Left ventricle myocardium superior (tissue), 1 donor: ENCODE data around the gene EGFL7. TPM values are rescaled to one million over a fixed set of nuclear protein-coding genes. Genes with fewer than 3 reads are reported as not detected.

Experiments used
- ATAC-seq: fragments of 200-7000 bp; cut with Tn5 transposase; one replicate; pipeline ENCODE4 v1.9.1; 2020; ENCODE audit warnings: mild to moderate bottlenecking, moderate library complexity
- DNase-seq: peaks from one replicate; pipeline ENCODE4 v3.0.0-alpha.2; 2020
- intact Hi-C: fragments of 100-400 bp; cut with micrococcal nuclease; formaldehyde crosslinking; loops from one replicate; pipeline ENCODE4 v1.11.0; 2022
- total RNA-seq: library from RNA; stranded (reverse); fragmentation: NEBNext Ultra II Directional; extraction: Animal tissue kit (Norgen Biotek cat#: 25700); gene quantifications from one replicate; pipeline ENCODE4 v1.2.1, GENCODE V29; 2021
- donor health status: DM: no; HTN: yes; CAD: no; lungs with severe emphysema.

EGFL7 gene
- total RNA-seq, 1 donor from 2014 or later: 63.8 TPM

DNA sequence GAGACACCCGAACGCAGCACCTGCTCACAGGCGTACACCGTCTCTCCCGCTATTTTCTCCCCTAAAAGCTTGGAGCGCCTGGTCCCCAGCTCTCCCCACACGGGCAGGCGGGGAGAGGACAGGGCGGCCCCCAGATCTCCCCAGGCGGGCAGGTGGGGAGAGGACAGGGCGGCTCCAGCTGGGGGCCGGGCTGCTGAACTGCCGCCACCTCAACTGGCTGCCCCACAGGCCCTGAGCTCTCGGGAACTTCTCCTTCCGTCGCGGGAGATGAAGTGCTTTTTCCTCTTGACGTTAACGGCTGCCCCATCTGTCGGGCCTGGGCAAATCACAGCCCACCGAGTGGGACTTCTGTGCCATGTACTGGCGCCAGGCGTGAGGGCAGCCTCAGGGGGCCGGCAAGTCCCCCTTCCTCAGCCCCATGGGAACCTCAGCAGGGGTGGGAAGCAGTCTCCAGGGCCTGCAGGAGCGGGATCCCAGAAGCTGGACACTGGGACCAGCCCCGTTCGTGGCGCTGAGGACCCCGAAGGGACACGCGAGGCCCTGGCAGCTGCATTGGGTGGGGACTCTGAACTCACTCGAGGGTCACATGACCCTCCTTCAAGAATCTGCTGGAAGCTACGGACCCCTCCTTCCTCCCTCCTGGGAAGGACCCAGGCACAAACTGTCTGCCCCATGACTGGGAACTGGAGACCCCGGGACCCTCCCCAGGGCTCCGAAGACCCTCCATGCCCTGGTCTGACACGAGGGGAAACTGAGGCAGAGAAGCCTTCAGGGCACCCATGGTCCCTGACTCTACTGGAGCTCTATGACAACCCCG lies 5.7 kb upstream of the EGFL7 start:
- peak; percentile 51 for DNase-seq
- intact Hi-C loops: no loop called here
- peak; percentile 39 for ATAC-seq

DNA sequence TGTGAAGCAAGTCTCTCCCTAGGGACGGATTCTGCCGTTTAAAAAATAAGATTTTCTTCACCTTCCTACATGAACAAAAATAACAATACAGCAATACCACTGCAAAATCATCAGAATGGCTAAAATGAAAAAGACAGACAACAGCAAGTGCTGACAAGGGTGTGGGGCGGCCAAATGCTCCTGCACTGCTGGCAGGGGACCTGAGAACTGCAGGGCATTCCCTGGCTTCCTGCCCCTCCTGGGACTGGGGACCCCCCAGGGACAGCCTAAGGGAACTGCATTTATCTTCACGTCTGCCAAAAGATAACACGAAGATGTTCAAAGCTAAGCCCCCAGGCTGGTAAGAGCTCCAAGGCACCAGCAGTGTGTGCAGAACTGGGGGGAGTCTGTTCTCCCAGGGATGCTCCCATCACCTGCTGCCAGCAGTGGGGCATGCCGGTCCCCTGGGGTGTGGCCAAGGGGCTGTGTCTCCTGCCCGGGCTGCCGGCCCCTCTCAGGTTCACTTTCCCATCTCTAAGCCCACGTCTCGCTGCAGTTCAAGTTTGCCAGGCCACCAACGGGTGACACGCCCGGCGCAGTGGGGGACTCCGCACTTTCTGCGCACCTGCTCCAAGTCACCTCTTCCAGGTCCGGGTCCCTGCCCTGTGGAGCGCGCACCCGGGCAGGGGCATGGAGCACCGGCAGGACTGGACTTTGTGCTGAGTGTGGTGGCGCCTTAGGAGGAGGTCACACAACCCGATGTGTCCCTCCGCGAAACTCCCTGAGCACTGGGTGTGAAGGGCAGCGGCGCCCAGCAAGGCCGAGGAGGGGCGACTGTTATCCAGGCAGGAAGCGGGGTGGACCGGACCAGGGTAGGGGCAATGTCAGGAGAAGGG lies 4.5 kb upstream of the EGFL7 start:
- intact Hi-C loops: no loop called here
- ATAC-seq: no peak
- peak; percentile 38 for DNase-seq

DNA sequence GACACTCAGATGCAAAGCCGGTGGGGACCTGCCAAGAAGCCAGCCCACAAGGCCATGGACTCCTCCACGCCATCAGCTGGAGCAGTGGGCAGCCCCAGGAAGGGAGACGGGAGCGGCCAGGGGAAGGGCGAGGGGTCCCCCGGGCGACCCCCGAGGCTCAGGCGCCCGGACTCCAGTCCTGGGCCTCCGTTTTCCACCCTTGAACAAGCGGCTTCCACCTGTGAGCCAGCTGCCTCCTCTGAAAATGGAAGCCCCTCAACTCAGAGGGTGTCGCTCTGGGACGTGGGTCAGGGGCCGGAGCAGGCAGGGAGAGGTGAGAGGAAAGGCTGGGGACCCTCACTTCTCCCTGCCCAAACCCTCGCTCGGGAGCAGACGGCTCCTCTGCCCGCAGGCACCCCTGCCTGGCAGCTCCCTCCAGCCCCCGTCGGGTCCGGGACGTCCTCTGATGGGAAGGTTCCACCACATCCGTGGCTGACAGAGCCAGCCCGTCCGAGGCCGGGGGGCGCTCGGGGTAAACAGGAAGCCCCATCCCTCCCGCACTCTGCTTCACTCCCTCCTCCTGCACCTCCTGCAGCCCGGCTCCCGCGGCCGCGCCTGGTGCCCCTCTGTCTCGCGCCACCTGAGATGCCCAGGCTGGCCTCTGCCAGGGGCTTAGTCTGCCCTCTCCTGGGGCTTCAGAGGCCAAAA lies 3.7 kb upstream of the EGFL7 start:
- intact Hi-C loops: no loop called here
- ATAC-seq: no peak
- DNase-seq: peak; percentile 28

DNA sequence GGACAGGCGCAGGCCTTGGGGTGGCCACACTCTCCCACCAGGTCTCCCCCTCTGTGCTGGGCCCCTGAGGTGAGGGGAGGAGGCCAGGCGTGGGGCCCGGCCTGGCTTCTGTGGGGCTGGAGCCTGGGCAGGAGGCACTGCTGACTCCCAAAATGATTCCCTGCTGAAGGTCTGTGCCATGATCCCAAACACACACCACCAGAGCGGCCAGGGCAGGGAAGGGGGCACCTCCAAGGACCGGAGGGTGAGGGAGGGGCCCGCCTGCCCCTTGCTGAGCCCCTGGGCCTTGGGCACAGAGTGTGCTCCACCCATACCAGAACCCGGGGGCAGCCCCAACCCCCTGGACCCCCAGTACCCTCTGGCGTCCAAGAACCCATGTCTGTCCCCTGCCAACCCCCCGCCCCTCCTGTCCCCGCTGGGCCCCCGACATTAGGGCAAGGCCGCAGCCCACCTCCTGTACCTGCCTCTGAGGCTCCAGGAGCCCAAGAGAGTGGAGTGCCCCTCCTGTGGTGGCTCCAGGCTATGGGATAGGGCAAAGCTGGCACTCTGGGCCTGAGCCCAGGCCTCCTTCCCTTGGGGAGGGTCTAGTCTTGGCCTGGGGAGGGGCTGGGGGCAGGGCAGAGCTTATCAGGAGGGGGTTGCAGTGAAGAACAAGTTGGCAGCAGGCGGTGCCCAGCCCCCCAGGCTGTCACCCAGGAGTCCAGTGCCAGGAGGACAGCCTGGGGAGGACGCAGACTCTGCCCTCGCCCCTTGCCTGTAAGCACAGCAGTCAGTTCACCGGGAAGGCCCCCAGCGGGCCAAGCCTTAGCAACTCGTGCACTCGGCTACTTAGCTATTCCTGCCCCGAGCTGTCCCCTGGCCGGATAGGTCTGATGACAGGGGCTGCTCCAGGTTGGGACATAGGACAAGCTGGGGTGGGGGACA lies 2.6 kb upstream of the EGFL7 start:
- intact Hi-C loops: no loop called here
- peak; percentile 30 for DNase-seq
- ATAC-seq: no peak

DNA sequence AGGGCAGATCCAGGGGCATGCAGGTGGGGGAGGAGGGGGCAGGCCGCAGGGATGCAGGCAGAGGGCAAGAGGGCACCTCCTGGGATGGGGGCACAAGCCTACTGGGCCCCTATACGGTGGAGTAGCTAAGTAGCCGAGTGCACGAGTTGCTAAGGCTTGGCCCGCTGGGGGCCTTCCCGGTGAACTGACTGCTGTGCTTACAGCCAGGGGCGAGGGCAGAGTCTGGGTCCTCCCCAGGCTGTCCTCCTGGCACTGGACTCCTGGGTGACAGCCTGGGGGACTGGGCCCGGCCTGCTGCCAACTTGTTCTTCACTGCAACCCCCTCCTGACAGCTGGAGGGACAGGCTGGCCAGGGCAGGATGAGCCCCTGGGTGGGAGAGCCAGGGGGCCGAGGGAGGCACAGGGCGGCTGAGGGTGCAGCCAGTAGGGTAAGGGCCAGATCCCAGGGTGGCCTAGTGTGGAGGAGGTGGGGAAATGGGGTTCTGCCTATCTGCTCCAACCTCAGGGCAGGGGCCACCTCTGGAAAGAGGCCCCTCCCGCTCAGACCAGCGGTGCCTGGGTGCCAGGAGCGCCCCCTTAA lies 1.7 kb upstream of the EGFL7 start:
- no peak for ATAC-seq
- intact Hi-C loops: no loop called here

DNA sequence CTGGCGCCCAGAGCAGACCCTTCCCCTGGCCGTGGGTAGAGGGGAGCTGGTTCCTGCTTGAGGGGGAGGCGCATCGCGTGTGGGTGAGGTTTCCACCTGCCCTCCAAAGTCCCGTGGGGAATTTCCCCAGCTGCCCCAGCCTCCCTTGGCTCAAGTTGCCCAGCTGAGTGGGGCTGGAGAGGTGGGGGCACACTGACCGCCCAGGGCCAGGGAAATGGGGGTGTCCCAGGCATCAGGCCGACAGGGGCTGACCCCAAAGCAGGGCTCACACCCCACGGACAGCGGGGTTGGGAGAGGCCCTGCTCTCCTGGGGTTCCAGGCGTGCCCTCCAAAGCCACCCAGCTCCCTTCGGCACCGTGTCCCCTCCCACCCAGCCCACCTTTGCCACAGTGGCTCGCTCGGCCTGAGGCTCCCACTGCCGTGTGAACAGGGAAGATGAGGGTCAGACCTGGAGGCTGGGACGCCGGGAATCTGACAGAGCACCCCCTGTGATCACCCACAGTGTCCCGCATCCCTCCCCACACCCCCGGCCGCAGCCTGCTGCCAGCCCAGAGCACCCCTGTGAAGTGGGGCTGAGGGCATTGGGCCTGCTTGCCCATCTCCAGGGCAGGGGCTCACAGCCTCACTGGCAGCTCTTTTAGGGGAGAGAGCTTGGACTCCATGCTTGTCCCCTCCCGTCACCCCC lies 933 bp upstream of the EGFL7 start:
- intact Hi-C loops: no loop called here
- DNase-seq: no peak
- no peak for ATAC-seq

More for the DNA sequence above, 1.7 kb upstream of the EGFL7 start:
- DNase-seq: no peak

DNA sequence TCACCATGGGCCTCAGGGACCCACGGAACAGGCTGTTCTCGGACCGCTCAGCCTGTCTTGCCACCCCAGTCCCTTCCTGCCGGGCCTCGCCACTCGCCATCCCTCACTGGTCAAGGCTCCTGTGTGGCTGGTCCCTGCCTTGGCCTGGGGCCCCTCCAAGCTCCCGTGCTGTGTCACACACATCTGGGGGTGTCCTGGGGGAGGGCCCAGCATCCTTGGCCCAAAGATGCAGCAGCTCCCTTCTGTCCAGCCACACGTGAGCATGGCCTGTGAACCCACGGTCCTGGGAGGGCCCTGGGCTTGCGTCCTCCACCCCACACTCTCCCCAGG lies 425 bp upstream of the EGFL7 start:
- intact Hi-C loops: no loop called here
- ATAC-seq (peak; percentile 5), DNase-seq (peak; percentile 41)

DNA sequence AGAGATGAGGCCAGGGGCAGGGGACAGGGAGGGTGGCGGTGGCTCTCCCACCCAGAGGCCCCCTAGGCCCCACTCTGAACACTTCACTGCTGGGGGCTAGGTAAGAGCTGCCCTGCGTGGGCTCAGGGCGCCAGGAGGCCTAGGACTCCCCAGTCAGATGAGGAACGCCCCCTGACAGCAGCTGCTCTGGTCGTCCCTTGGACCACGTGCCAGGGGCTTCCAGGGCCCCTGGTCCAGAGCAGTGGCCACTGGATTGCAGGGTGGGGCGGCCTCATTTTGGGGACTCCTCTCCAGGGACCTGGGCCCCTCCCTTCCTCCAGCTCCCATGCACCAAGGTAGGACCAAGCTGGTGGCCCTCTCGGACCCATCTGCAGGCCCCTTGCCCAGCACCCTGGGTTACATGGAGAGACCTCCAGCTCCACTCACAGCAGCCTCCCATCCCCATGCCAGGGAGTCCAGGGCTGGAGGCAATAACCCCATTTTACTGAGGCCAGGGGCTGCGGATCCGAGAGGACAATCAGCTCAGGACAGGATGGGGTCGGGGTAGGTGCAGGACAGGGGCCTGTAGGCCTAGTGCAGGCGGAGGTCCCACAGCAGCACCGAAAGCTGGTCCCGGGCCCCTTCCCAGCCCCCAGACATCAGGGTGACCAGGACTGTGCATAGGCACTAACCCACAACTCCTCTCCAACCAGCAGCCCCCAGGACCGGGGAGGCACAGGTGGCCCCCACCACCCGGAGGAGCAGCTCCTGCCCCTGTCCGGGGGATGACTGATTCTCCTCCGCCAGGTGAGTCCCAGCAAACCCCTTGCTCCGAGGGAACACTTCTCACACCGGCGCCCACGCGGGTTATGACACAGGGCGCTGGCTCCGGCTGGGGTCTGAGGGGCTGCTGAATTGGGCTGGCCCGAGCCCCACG lies 1.5 kb downstream of the EGFL7 start:
- no peak for DNase-seq

DNA sequence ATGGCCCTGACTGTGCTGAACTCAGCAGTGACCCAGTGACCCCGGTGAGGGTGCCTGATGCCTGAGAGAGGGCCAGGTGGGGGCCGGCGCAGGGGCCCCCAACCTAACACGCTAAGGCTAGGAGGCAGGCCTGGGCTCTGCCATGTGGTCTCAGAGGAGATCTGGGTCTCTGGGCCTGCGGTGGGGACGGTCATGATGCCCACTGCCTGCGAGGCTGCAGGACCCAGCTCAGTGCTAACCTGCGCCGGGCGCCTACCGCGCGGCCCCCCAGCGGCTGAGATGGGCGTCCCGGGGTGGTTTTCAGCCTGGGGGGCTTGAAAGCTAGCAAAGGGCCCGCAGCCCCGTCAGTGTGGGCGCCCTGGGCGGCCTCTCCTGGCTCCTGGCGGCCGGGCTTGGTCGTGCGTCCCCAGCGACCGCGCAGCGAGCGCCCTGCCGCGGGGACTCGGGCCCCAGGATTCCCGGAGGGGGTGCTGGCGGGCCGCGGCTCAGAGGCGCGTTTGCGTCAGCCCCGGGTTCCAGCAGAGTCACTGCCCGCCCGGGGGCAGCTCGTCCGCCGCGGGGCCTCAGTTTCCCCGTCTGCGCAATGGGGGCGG lies 2.5 kb downstream of the EGFL7 start:
- ATAC-seq: no peak
- no peak for DNase-seq
- intact Hi-C loops: no loop called here

More for the DNA sequence above, 1.5 kb downstream of the EGFL7 start:
- intact Hi-C loops: no loop called here
- no peak for ATAC-seq

DNA sequence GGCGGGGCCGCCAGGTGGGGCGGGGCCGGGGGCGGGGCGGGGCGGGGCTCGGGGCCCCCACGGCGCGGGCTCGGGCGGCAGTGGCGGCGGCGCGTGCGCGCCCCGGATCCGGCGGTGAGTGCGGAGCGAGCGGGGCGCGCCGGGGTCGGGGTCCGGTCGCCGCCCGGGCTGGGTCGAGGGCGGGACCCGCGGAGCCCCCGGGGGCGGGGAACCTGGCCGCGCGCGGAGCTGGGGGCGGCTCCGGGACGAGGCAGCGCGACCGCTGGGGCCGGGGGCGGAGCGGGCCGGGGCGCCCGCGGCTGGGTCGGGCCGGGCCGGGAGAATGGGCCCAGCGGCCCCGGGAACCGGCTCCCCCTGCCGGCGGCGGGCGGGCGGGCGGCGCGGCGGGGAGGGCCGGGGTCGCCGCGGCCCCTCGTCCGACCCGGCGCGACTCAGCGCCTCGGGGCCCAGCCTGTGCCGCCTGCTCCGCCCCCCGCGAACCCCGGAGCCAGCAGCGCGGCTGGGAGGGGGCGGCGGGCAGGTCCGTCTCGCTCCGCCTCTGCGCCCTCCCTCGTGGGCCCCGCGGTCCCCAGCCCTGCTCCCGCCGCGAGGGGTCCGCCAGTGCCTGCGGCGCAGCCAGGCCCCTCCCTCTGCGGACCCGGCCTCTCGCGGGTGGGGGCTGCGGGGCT lies 3.1 kb downstream of the EGFL7 start:
- intact Hi-C loops: no loop called here
- DNase-seq: no peak

DNA sequence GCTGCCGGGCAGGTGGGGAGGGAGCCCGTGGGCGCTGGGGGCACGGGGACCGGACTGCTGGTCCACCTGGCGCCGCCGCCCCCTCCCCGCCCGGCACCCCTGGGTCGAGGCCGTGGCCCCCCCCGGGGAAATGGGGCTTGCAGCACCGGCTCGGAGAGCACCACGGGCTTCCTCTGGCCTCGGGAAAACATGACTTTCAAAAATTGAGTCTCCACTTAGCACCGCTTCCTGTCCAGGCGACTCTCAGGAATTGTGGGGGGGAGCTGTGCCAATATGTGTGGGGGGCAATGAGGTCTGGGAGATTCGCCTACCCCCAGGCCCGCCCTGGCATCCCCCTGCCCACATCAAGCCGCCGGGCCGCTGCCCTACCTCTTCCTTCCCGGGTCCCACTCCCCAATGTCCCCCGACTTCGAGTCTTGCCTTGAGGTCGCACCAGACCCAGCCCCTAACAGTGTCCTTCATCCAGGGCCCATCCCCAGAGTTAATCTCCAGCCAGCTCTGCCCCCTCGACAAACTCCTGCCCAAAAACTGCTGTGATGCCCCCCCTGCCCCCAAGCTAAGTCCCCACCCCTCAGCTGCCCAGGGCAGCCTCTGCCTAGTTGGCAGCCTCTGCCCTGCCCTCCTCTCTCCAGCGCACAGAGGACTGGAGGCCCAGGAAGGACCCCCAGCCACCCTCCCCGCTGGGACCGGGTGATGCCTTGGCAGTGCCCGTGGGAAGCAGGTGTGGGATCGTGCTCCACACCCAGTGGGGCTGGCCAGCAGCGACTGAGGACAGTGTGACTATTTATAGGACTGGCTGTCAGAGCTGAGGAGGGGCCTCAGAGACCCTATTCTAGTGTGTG lies 3.9 kb downstream of the EGFL7 start:
- ATAC-seq (no peak), DNase-seq (no peak)
- intact Hi-C loops: no loop called here

More for the DNA sequence above, 3.1 kb downstream of the EGFL7 start:
- no peak for ATAC-seq

DNA sequence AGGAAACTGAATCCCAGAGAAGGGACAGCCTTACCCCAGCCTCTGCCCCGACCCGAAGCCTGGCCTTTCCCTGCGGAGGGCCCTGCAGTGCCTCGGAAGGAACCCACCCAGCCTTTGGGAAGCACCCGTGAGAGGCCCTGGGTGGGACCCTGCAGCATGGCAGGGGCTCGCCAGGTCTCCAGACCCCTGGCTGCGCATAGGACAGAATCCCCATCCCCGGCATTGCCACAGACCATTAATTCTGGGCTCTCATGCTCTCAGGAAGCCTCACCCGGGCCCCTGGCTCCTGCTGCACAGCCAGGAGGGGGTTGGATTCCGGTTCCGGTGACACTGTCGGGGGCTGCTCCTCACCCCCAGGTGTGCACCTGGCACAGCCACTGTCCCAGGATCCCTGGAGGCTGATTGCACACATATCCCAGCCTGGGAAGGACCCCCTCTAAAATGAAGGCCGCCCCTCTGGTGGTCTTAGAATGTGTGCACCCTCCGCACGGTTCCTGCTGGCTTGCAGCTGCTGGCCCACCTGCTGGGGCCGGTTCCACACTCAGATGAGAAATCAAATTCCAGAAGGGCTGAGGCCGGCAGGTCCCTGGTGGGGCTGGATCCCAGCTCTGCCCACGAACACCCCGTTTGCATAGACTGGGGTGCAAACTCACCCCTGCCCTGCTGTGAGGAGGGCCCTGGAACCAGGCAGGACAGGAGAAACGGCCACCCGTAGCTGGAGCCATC lies 4.7 kb downstream of the EGFL7 start:
- DNase-seq (no peak), ATAC-seq (no peak)
- intact Hi-C loops: no loop called here

DNA sequence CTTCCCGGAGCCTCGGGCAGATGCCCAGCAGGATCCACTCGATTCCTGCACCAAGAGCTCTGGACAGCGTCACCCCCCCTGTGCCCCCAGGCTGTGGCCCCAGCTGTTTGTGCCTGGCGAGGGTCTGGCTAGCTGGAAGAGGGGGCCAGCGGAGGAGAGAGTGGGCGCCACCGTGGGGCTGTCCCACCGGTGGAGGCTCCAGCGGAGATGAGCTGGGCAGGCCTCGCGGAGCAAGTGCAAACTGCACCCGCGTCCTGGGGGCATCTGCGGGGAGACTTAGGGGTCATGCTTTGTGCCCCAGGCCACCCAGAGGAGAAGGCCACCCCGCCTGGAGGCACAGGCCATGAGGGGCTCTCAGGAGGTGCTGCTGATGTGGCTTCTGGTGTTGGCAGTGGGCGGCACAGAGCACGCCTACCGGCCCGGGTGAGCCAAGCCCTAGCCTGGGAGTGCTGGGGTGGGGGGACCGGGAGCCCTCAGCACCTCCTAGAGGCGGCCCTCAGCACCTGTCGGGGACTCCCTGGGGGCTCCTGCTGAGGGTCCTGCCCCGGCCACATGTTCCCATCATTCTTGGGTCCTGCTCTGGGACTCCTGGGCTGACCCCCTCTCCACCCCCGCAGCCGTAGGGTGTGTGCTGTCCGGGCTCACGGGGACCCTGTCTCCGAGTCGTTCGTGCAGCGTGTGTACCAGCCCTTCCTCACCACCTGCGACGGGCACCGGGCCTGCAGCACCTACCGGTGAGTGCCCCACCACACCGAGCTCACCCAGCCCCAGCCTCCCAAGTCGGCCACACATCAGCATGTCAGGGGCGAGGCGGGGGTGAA lies 5.4 kb downstream of the EGFL7 start:
- ATAC-seq: no peak
- intact Hi-C loops: no loop called here
- DNase-seq: no peak
